ENCODE measurements around the gene FOXRED2. TPM values are rescaled to one million over a fixed set of nuclear protein-coding genes. Genes with fewer than 3 reads are reported as not detected.

The FOXRED2 gene
- total and polyA plus RNA-seq, 2 of the 4 experiments (the other 2 are of a cell fraction), result 1.6 to 4.0 TPM

- 87% methylated on average over 4 of the region's 6 CpGs; no CpG with 5 or more reads in 1 of the 2 experiments for WGBS, 2 experiments (ENCODE audit: extremely low coverage in 2 of 2, insufficient read length in 1 of 2)
- 0 out of 2 replicates have a peak, but pooled peaks cover 3% of the 10 kb centered on the region for H3K9me1 ChIP-seq (ENCODE audit: insufficient read depth, low read length)
- no peak overlapping the region for H4K5ac ChIP-seq (ENCODE audit: low read depth, low read length)
- no peak overlapping the region for H2BK20ac ChIP-seq (ENCODE audit: low read depth, low read length)
- no peak for ATAC-seq (ENCODE audit: low read depth)
- peaks cover 8% of the 10 kb centered on the region; the same call in 1 of the 2 replicates for H4K20me1 ChIP-seq (ENCODE audit: insufficient read depth, low read length)
- POLR2A ChIA-PET (ENCODE audit: unreplicated experiment), result no interaction called here
- no peak for DNase-seq
- H2BK120ac ChIP-seq (ENCODE audit: low read depth, low read length), result no peak overlapping the region
- no peaks in the 10 kb centered on the region for H3K9me3 ChIP-seq (ENCODE audit: control insufficient read depth, insufficient read depth, low read length)
- no peak overlapping the region for H3K9ac ChIP-seq (ENCODE audit: low read depth, low read length)
- CTCF ChIA-PET, result interaction anchor here (1.4 kb wide), 1 partner anchor 12 kb away, joined by 7 read pairs; no protein-coding TSS in a partner anchor
- H3K4me3 ChIP-seq (ENCODE audit: insufficient read depth, low read depth, low read length), result no peak overlapping the region
- H3K14ac ChIP-seq (replicated peaks; ENCODE audit: low read depth, low read length), result no peak overlapping the region
- H2BK5ac ChIP-seq (ENCODE audit: low read depth, low read length, poor library complexity, severe bottlenecking), result no peak overlapping the region
- H3K27me3 ChIP-seq (ENCODE audit: control insufficient read depth, insufficient read depth, low read length), result no peaks in the 10 kb centered on the region
- intact Hi-C loops (cut with micrococcal nuclease), result no loop called here
- no TSS peak for BruUV-seq (replicated peaks)
- no peak overlapping the region for H2AK9ac ChIP-seq (replicated peaks; ENCODE audit: low read depth, low read length, poor library complexity)
- no peak overlapping the region for H2AK5ac ChIP-seq (ENCODE audit: low read depth, low read length)
- no peak overlapping the region for H2AFZ ChIP-seq (replicated peaks; ENCODE audit: low read length, poor library complexity)
- H3K27ac ChIP-seq (ENCODE audit: insufficient read depth, low read length), result no peak overlapping the region
- in situ Hi-C loops (cut with MboI; ENCODE audit: low sequenced_read_pairs), result loop anchor here (25.0 kb wide), 1 partner anchor 1210 kb away; no protein-coding TSS in a partner anchor
- dilution Hi-C loops (cut with HindIII; ENCODE audit: low sequenced_read_pairs, unreplicated experiment), result no loop called here
- no peak overlapping the region for H3K4me2 ChIP-seq (ENCODE audit: low read depth, low read length)
- TF ChIP-seq CTCF (conservative IDR thresholded peaks at IDR 0.05; ENCODE audit: low read depth, low read length), result no peak
- TF ChIP-seq RCOR1 (IDR thresholded peaks at IDR 0.05; ENCODE audit: insufficient replicate concordance, low read length), result no peak
- no peak for TF ChIP-seq FOS (IDR thresholded peaks at IDR 0.05; ENCODE audit: low read depth, low read length)
- no peak for TF ChIP-seq ELK1 (IDR thresholded peaks at IDR 0.05; ENCODE audit: borderline replicate concordance, low read depth, low read length)
- TF ChIP-seq POLR2A (IDR thresholded peaks at IDR 0.05; ENCODE audit: low read depth, low read length), result no peak
- no peak for TF ChIP-seq RAD21 (IDR thresholded peaks at IDR 0.05; ENCODE audit: low read length)
- TF ChIP-seq NFE2L2 (IDR thresholded peaks at IDR 0.05; ENCODE audit: low read depth, low read length), result no peak
- no peak for TF ChIP-seq CEBPB (IDR thresholded peaks at IDR 0.05; ENCODE audit: low read depth, low read length)
- no peak for TF ChIP-seq RFX5 (IDR thresholded peaks at IDR 0.05; ENCODE audit: low read depth, low read length)
- TF ChIP-seq MAZ (IDR thresholded peaks at IDR 0.05; ENCODE audit: borderline replicate concordance, low read depth, low read length), result no peak
- TF ChIP-seq SMC3 (IDR thresholded peaks at IDR 0.05; ENCODE audit: low read depth, low read length), result no peak
- TF ChIP-seq MAFK (IDR thresholded peaks at IDR 0.05; ENCODE audit: low read depth, low read length), result no peak
- no peak for TF ChIP-seq USF2 (IDR thresholded peaks at IDR 0.05; ENCODE audit: low read depth, low read length)
- no peak for TF ChIP-seq MXI1 (IDR thresholded peaks at IDR 0.05; ENCODE audit: borderline replicate concordance, low read depth, low read length)
- H3K23ac ChIP-seq (ENCODE audit: low read depth, low read length), result no peak overlapping the region
- no peak overlapping the region for H3K4ac ChIP-seq (ENCODE audit: low read depth, low read length)
- no peaks in the 10 kb centered on the region for H3K4me1 ChIP-seq (ENCODE audit: control insufficient read depth, insufficient read depth, low read length)
- peaks cover 36 to 51% of the 10 kb centered on the region in 2 experiments for H3K79me1 ChIP-seq (ENCODE audit: low read depth in 1 of 2, low read length in 2 of 2)
- H2BK15ac ChIP-seq (ENCODE audit: low read depth, low read length), result no peak overlapping the region
- no peak overlapping the region for H3K56ac ChIP-seq (ENCODE audit: extremely low read depth, insufficient read depth, low read length)
- no peak overlapping the region for H4K8ac ChIP-seq (ENCODE audit: low read depth in 2 of 2, low read length in 2 of 2)
- H4K91ac ChIP-seq (ENCODE audit: insufficient read depth, low read depth, low read length), result no peak overlapping the region
- H3K36me3 ChIP-seq (ENCODE audit: control insufficient read depth, insufficient read depth, low read length), result peaks cover 74% of the 10 kb centered on the region
- H3K18ac ChIP-seq (ENCODE audit: low read depth, low read length), result no peak overlapping the region
Measured at GRCh38 chr22:36522662-36523061, 15.8 kb upstream of the FOXRED2 start.
